NCI-H1105 treated with DMSO at 0.1 percent for 48 hours (cell line): ENCODE data around the gene CEP131.

Source experiments
- DNase-seq: peaks from one replicate; lab custom pipeline; 2025; lab: John Stamatoyannopoulos, UW

CEP131 gene

GRCh38 chr17:81187120-81187519, 35.6 kb downstream of the CEP131 start:
- DNase-seq: no peak

GRCh38 chr17:81186203-81186602, 36.6 kb downstream of the CEP131 start:
- DNase-seq: no peak

- no peak for DNase-seq
Observed at GRCh38 chr17:81184555-81184954, 38.2 kb downstream of the CEP131 start.

- DNase-seq: no peak
Observed at GRCh38 chr17:81183807-81184206, 39.0 kb downstream of the CEP131 start.

GRCh38 chr17:81183316-81183715, 39.4 kb downstream of the CEP131 start:
- no peak for DNase-seq

GRCh38 chr17:81182596-81182995, 40.2 kb downstream of the CEP131 start:
- DNase-seq: no peak

- DNase-seq: no peak
Observed at GRCh38 chr17:81181811-81182185, 41.0 kb downstream of the CEP131 start.

GRCh38 chr17:81180836-81181810, 41.6 kb downstream of the CEP131 start:
- DNase-seq: no peak

GRCh38 chr17:81179861-81180260, 42.9 kb downstream of the CEP131 start:
- no peak for DNase-seq

- no peak for DNase-seq
Observed at GRCh38 chr17:81179220-81179619, 43.5 kb downstream of the CEP131 start.

- no peak for DNase-seq
Observed at GRCh38 chr17:81178136-81179091, 44.4 kb downstream of the CEP131 start.

GRCh38 chr17:81176666-81177065, 46.1 kb downstream of the CEP131 start:
- no peak for DNase-seq

- DNase-seq: no peak
Observed at GRCh38 chr17:81173762-81174155, 49.0 kb downstream of the CEP131 start.

- no peak for DNase-seq
Observed at GRCh38 chr17:81173052-81173761, 49.6 kb downstream of the CEP131 start.

GRCh38 chr17:81171941-81172340, 50.8 kb downstream of the CEP131 start:
- DNase-seq: no peak

- no peak for DNase-seq
Observed at GRCh38 chr17:81170727-81171494, 51.9 kb downstream of the CEP131 start.

GRCh38 chr17:81169870-81170309, 52.9 kb downstream of the CEP131 start:
- no peak for DNase-seq

GRCh38 chr17:81167638-81168037, 55.1 kb downstream of the CEP131 start:
- DNase-seq: no peak

- no peak for DNase-seq
Observed at GRCh38 chr17:81167194-81167524, 55.6 kb downstream of the CEP131 start.

- no peak for DNase-seq
Observed at GRCh38 chr17:81166033-81166492, 56.7 kb downstream of the CEP131 start, which contains the start of gene AATK. TSS of gene AATK (minus strand) at chr17:81166221. CDS start at chr17:81165992, 229 bp downstream.
